Measurements from ENCODE around the gene IRX1. TPM values are rescaled to one million over a fixed set of nuclear protein-coding genes. Genes with fewer than 3 reads are reported as not detected.

The IRX1 gene
- total and polyA plus RNA-seq, 2 of the 8 experiments (the other 6 are each of a cell fraction or from before 2014, with no cell fraction given), result 2.6 to 3.9 TPM

DNA sequence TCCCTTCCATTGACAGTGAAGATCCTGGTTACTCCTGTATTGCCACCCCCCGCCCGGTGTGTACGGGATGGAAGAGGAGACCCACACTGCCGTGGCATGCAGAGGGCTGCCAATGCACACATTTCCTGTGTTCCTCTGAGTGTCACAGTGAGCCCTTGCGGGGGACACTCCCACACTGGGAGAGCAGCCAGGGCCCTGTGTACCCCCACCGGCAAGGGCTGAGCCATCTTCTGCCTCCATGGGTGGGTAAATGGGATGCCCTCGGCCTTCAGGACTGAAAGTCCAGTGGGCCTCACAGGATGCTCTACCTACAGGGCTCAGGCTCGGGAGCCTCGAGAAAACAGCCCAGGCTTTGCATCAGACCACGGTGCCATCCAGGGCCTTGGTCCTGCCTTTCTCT lies 18.1 kb downstream of the IRX1 start (continued):
- TF ChIP-seq NANOG (IDR thresholded peaks at IDR 0.05; ENCODE audit: insufficient read depth, low read depth, low read length, poor library complexity, severe bottlenecking) (no peak), CBX8 (IDR thresholded peaks at IDR 0.05; ENCODE audit: borderline replicate concordance, low read depth, low read length) (no peak), ZNF274 (IDR thresholded peaks at IDR 0.05; ENCODE audit: borderline replicate concordance, extremely low read depth, low read length) (no peak), JUND (IDR thresholded peaks at IDR 0.05; ENCODE audit: low read length) (no peak), BCL11A (IDR thresholded peaks at IDR 0.05; ENCODE audit: low read depth in 2 of 2, low read length in 2 of 2) (no peak), FOSL1 (IDR thresholded peaks at IDR 0.05; ENCODE audit: insufficient read depth, low read depth, low read length) (no peak)
